WTC11 (cell line): Measurements from ENCODE around the gene CCL17.

ENCODE experiments used
- CTCF ChIP-seq: fragments of 200-600 bp; IDR thresholded peaks from 2 replicates; pipeline ENCODE4 v1.8.0; 2022; ENCODE audit warnings: antibody characterized with exemption
- NR2C2 ChIP-seq: sonication (generic); formaldehyde crosslinking; IDR thresholded peaks from 2 replicates; pipeline ENCODE4 v1.8.0; 2022; ENCODE audit warnings: mild to moderate bottlenecking, missing genetic modification reagents
- SMAD4 ChIP-seq: sonication (generic); formaldehyde crosslinking; IDR thresholded peaks from 2 replicates; pipeline ENCODE4 v1.8.0; 2022; ENCODE audit warnings: mild to moderate bottlenecking, missing genetic modification reagents
- STAT6 ChIP-seq: sonication (generic); formaldehyde crosslinking; conservative IDR thresholded peaks from 2 replicates; pipeline ENCODE4 v1.8.1; 2023; ENCODE audit warnings: mild to moderate bottlenecking, low read depth, missing genetic modification reagents, moderate library complexity

- TF ChIP-seq CTCF (no peak), NR2C2 (CRISPR knock-in tag) (no peak), STAT6 (CRISPR knock-in tag) (no peak), SMAD4 (no peak)
These were observed 16.8 kb upstream of the CCL17 start for GRCh38 chr16:57387598-57388354.
